ENCODE results near the gene RERE.
"Not testable (repeated sequence)": the region's sequence is repeated elsewhere in the genome, so short reads cannot be mapped to it uniquely, and the experiment has no call there.

The RERE gene

DNA sequence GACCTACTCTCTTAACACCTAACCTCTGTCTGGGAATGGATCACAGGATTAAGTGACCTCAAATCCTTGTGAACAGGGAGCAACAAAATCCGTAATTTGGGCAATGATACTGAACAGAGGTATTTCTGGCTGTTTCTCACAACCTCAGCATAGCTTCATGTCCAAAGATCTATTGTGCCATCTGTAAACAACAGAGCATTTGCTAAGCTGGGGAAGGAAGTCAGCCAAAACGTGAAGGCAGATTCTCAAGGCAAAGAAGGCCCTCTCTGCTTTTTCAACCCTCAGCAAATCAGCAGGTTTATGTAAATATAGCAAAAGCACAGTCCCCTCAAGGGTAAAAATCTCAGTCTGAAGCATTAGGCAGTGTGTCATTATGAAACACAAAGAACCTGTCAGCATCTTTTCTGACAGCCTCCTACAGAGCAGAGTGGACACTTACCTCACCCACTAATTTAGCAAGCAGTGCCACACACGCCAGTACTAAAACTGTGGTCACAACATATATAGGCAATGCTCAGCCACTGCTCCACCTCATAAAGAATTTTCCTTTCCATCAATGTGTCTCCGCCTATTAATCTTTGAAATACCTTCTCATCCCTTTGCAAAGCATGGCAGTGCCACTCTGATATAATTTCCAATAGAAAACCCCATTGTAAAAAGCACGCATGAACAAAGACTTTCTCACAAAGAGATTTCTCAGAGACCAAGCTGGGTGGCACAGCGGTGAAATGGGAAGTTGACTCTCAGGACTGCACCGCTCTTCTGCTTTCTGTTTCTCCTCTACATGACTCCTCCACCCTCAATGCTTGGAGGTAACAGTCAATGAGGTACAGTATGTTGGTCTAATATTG lies 188.0 kb downstream of the RERE start:
- Histone ChIP-seq H3K4me1 (ENCODE audit: control insufficient read depth in 1 of 2, insufficient read depth in 1 of 2, low read depth in 1 of 2, low read length in 1 of 2) (peaks cover 28 to 32% of the 10 kb centered on the region in 2 experiments), H3K9me3 (no peaks in the 10 kb centered on the region), H3K4me3 (ENCODE audit: low read depth in 1 of 2, low read length in 1 of 2) (peak overlapping the region; percentile 27 to 36), H3K36me3 (no peaks in the 10 kb centered on the region), H3K27ac (peak overlapping the region; percentile 84), H3K27me3 (no peaks in the 10 kb centered on the region)
- TF ChIP-seq, protein P1, sequence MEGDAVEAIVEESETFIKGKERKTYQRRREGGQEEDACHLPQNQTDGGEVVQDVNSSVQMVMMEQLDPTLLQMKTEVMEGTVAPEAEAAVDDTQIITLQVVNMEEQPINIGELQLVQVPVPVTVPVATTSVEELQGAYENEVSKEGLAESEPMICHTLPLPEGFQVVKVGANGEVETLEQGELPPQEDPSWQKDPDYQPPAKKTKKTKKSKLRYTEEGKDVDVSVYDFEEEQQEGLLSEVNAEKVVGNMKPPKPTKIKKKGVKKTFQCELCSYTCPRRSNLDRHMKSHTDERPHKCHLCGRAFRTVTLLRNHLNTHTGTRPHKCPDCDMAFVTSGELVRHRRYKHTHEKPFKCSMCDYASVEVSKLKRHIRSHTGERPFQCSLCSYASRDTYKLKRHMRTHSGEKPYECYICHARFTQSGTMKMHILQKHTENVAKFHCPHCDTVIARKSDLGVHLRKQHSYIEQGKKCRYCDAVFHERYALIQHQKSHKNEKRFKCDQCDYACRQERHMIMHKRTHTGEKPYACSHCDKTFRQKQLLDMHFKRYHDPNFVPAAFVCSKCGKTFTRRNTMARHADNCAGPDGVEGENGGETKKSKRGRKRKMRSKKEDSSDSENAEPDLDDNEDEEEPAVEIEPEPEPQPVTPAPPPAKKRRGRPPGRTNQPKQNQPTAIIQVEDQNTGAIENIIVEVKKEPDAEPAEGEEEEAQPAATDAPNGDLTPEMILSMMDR (IDR thresholded peaks at IDR 0.05) = no peak

DNA sequence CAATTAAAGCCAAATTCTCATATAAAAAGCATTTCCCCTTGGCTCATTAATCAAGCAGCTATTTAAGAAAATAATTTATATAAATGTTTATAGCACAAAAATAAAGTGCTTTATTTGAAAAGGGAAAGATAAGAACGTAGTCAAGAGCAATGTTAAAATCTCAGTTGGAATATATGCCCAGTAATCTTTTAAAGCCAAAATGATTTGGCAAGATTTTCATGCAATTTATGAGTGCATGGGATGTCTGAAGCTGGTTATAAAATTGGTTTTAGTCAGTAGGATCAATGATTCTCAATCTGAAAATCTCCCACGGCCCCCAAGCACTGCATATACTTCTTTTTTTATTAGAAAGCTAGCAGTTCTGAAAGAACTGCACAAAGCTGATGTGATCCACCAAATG lies 188.8 kb downstream of the RERE start:
- no peaks in the 10 kb centered on the region for H3K9me3 ChIP-seq
- H3K36me3 ChIP-seq = no peaks in the 10 kb centered on the region
- peak overlapping the region; percentile 84 for H3K27ac ChIP-seq
- peaks cover 34 to 36% of the 10 kb centered on the region in 2 experiments for H3K4me1 ChIP-seq (ENCODE audit: control insufficient read depth in 1 of 2, insufficient read depth in 1 of 2, low read depth in 1 of 2, low read length in 1 of 2)
- H3K4me3 ChIP-seq (ENCODE audit: low read depth in 1 of 2, low read length in 1 of 2) = peak overlapping the region; percentile 27 to 36
- TF ChIP-seq, protein P1 (IDR thresholded peaks at IDR 0.05) = no peak
- no peaks in the 10 kb centered on the region for H3K27me3 ChIP-seq

DNA sequence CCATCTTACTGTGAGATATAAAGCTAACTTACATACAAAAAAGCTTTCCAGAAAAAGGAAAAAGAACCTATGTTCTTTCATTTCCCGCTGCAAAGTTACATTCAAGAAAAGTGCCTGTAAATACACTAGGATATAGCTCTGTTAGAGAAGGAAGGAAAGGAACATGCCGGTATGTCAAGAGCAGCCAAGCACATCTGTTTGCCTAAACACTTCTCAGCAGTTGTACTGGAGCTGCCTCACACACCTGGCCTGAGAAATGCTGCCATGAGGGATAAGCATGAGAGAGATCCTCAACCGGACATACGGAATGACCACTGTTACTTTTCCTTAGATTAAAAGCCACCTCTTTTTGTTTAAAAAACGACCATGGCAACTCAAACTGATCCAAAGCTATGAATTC lies 189.7 kb downstream of the RERE start:
- Histone ChIP-seq H3K36me3 (no peaks in the 10 kb centered on the region), H3K4me1 (ENCODE audit: control insufficient read depth in 1 of 2, insufficient read depth in 1 of 2, low read depth in 1 of 2, low read length in 1 of 2) (peaks cover 43 to 45% of the 10 kb centered on the region in 2 experiments), H3K27ac (no peak overlapping the region), H3K27me3 (no peaks in the 10 kb centered on the region), H3K4me3 (ENCODE audit: low read depth in 1 of 2, low read length in 1 of 2) (no peak overlapping the region), H3K9me3 (no peaks in the 10 kb centered on the region)
- TF ChIP-seq, protein P1 (IDR thresholded peaks at IDR 0.05) = no peak

DNA sequence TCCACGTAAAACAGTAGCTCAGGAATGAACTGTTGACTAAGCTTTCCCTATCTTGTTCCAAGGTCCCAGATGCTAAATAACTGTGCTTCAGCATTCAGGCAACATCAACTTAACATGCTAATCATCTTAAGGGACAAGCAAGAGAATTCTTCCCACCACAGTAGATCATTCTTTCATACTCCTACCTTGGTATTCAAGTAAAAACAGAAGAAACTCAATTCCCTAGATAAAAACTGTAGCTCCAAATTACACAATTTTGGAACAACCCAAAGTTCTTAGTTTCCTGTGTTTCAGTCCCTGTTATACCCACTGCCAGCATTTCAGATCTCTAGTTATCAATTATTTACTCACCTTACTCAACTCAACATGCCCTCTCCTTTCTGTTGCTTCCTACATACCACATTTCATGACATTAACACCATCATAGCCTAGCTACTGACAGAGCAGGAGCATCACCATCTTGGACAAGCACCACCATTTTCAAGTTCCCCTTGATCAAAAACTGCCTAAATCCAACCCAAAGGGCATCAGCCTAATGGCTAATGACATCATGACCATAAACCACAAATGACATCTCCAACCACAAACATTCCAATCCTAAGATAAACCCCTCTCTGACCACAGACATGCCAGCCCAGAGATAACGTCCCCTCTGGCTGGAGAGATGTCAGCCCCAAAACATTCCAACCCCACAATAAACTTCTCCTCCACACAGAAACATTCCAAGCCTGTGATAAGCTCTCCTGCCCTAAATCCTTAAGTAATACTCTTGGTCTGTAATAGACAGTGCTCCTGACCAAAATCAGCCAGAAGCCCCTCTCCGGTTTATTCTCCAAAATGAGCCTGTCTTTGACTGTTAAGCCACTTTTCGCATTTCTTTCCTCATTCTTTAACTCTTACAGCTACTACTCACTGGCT lies 191.2 kb downstream of the RERE start:
- TF ChIP-seq, protein P1 (IDR thresholded peaks at IDR 0.05) = no peak
- Histone ChIP-seq H3K27ac (peak overlapping the region; percentile 7), H3K4me3 (ENCODE audit: low read depth in 1 of 2, low read length in 1 of 2) (no peak overlapping the region), H3K27me3 (no peaks in the 10 kb centered on the region), H3K4me1 (ENCODE audit: control insufficient read depth in 1 of 2, insufficient read depth in 1 of 2, low read depth in 1 of 2, low read length in 1 of 2) (peaks cover 58 to 59% of the 10 kb centered on the region in 2 experiments), H3K36me3 (no peaks in the 10 kb centered on the region), H3K9me3 (no peaks in the 10 kb centered on the region)

DNA sequence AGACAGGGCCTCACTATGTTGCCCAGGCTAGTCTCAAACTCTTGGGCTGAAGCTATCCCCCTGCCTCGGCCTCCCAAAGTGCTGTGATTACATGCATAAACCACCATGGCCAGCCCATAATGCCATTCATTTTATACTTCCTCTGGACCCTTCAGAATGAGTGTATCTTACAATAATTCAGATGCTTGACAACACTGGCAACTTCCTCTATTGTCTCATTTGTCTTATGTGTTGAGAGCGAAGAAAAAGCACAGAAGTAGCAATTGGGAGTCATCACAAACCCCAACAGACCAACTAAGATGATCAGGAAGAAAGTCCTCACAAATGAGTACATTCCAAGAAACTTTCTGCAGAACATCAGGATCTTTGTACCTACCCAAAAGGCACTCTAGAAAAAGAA lies 191.9 kb downstream of the RERE start:
- Histone ChIP-seq H3K27ac (peak overlapping the region; percentile 7), H3K36me3 (no peaks in the 10 kb centered on the region), H3K27me3 (no peaks in the 10 kb centered on the region), H3K4me3 (ENCODE audit: low read depth in 1 of 2, low read length in 1 of 2) (no peak overlapping the region), H3K4me1 (ENCODE audit: control insufficient read depth in 1 of 2, insufficient read depth in 1 of 2, low read depth in 1 of 2, low read length in 1 of 2) (peaks cover 60 to 64% of the 10 kb centered on the region in 2 experiments), H3K9me3 (no peaks in the 10 kb centered on the region)
- TF ChIP-seq, protein P1 (IDR thresholded peaks at IDR 0.05) = no peak

DNA sequence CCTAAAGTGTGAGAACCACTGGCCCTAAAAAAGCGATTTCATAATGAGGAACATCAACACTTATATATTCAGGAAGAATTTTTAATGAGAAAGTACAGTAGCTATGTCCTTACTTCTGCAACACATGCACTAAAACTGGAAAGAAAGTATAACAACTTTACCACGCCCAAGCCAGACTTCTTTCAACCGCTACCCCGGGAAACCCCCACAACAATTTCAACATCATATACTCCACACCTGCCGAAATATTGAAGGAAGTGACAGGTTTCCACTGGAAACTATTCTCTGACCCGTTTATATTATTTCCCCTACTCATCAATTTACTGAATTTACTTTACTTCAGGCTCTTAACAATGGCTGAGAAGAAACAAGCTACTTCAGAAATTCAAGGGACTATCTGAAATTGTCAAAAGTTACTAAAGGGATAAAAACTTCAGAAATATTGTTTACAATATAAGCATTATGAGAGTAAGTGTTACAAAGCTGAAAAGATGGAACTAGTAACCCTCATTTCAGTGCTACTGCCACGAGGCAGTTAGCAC lies 193.7 kb downstream of the RERE start:
- Histone ChIP-seq H3K27ac (peak overlapping the region; percentile 57), H3K4me1 (ENCODE audit: control insufficient read depth in 1 of 2, insufficient read depth in 1 of 2, low read depth in 1 of 2, low read length in 1 of 2) (peaks cover 42 to 46% of the 10 kb centered on the region in 2 experiments)
- H3K27me3 ChIP-seq; H3K9me3 ChIP-seq; H3K36me3 ChIP-seq; H3K4me3 ChIP-seq (ENCODE audit: low read depth in 1 of 2, low read length in 1 of 2): not testable (repeated sequence)

DNA sequence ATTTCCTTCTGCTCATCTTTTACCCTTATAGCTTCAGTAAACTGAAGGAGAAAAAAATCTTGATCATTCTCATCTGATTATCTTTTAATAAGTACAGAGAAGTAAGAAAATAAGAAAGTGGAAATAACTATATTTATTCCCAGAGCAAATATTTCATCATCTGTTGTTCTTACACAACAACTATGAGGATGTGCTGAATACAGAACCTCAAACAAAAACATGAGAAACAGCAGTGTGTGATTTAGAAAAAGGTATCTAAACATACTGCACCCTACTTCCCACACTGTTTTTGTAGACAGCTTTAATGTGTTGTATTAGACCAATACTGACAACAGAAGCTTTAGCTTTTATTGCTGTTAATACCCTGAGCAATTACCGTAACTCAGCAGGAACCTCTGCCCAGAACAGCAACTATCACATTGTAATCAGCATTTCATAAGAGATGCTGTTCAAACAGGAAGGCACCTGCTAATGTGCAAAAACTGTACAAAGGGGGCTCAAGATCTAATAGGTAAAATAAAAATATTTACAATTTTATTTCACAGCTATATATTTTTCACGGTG lies 195.6 kb downstream of the RERE start:
- H3K9me3 ChIP-seq, H3K36me3 ChIP-seq, H3K27me3 ChIP-seq: not testable (repeated sequence)
- H3K27ac ChIP-seq = peak overlapping the region; percentile 84
- peak overlapping the region; percentile 40 to 43 for H3K4me3 ChIP-seq (ENCODE audit: low read depth in 1 of 2, low read length in 1 of 2)
- H3K4me1 ChIP-seq (ENCODE audit: control insufficient read depth in 1 of 2, insufficient read depth in 1 of 2, low read depth in 1 of 2, low read length in 1 of 2) = peaks cover 34 to 39% of the 10 kb centered on the region in 2 experiments

Data from neutrophil (primary cell).